Left renal pelvis (tissue), 4 donors: Measurements from ENCODE around the gene PDE7B. TPM values are rescaled to one million over a fixed set of nuclear protein-coding genes. Genes with fewer than 3 reads are reported as not detected.

ENCODE experiments used
- DNase-seq, 4 donors: peaks; one replicate each; pipeline ENCODE4 v3.0.0-alpha.2; 2013; ENCODE audit warnings: low read depth in 4 of 4, low spot score in 3 of 4
- polyA plus RNA-seq, 4 donors: library from polyadenylated mRNA; unstranded; fragments of 120-200 nt; gene quantifications; one replicate each; pipeline ENCODE4 v1.2.1, GENCODE V29; 2013; ENCODE audit not compliant: insufficient read length in 4 of 4

PDE7B gene
- polyA plus RNA-seq, 4 donors: 2.0 to 10.3 (median 8.6) TPM

DNA sequence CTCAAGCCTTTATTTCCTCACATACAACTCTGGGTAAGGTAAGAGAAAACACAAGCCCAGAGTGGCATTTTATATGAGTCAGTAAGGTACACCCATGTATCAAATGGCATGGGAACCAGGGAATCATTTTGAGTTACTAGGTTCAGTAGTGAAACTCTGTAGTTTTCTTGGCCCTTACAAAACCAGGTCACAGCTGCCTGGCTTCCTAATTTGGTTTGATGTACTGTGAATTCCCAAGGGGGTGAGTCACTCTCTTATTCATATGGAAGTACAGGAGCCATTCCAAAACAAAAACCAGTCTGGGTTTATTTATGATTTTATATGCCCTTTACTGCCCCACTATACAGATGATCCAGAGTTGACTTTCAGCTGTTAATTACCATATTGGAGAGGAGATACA is 70.7 kb downstream of the PDE7B start:
- DNase-seq: peak in 2 of 4 donors; percentile 8 to 29

DNA sequence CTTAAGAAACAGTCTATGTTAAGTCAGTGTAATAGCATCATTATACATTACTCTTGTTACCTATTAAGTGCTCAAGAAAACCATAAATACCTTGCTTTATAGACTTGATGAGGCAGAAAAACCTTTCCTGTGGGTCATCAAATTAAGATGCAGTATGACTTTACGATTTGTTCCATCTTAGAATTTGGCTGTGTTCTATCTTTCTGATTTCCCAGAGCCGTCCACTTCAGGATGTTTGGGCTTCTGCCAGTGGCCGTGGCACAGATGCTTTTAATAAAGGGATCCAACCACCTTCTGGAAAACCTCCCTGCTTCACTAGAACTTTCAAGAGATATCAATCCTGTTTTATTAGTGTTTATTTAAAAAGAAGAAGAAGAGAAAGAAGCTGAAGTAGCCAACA is 71.2 kb downstream of the PDE7B start:
- no peak for DNase-seq

DNA sequence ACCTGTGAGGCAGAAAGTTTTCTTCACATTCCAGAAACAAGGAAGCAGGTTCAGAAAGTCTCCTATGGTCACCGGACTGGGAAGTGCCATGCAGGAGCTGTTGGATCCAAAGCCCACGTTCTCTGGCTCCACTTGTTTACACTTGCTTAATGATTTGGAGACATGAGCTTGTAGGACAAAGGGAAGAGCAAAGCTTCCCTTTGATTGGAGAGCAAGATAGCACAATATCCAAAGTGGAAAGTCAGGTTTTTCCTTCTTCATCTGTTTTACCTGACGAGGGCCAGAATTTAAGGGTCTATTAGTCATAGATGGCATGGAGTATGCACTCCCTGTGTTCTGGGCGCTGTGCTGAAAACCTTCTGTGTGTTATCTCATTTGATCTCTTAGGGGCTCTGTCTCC is 81.2 kb downstream of the PDE7B start:
- no peak for DNase-seq

DNA sequence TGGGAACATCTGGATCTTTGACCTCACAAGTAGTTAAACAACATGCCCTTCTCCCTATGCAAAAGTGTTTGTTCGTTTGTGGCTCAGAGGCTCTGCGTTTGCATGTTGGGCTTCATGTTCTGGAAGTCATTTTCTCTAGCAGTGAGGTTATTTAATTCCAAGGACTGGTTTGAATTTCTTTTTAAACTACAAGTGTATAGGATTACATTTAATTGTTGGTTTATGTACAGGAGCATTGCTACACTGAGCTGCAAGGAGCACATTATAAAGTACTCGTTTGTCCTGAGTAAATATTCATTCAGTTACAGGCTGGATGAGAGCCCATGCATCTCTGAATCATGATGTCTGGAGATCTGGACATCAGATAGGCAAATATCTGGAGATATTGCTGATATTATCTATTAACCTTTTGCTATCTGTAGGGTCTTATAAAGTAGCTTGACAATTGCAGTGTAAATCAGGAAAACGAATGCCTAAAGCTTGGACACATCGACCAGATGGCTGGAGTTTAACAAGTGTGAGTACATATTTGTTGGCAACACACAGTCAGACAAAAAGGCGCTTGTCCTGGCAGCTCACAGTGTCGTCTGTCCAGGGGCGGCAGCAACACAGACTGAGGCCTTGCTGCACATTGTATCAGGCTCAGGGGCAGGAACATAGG is 84.6 kb downstream of the PDE7B start:
- DNase-seq: no peak

DNA sequence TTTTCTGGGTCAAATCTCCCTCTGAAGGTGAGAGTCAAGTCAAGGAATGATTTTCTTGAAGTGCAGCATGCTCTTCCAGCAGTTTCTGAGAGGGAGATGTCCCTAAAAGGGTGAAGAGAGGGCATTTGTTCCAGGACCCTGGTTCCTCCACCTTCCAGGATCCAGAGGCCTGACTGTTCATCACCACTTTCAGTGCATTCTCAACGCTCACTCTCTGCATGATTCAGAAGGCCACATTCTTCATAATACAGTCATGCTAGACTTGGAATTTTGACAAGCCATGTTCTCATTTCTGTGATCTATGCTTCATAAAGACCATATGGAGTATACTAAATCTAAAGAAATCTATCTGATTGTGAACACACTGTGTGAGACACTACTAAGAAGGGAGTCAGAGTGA is 85.1 kb downstream of the PDE7B start:
- DNase-seq: no peak

DNA sequence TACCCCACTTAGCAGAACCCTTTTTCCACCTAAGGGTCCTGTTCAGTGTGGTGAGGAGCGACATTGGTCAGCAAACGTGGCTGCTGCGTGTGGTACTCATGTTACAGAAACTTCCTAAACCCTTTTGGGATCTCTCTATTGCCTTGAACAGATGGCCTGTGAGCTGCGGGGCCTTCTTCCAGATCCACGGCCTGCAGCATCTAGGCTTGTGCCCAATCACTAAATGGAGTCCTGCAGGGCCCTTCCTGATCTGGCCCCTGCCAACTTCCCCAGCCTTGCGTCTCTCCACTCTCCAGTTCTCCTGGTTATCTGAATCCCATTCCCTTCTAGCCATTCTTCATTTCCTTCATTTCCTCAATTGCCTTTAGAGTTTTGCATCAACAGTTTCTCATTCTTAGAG is 85.6 kb downstream of the PDE7B start:
- DNase-seq: no peak

DNA sequence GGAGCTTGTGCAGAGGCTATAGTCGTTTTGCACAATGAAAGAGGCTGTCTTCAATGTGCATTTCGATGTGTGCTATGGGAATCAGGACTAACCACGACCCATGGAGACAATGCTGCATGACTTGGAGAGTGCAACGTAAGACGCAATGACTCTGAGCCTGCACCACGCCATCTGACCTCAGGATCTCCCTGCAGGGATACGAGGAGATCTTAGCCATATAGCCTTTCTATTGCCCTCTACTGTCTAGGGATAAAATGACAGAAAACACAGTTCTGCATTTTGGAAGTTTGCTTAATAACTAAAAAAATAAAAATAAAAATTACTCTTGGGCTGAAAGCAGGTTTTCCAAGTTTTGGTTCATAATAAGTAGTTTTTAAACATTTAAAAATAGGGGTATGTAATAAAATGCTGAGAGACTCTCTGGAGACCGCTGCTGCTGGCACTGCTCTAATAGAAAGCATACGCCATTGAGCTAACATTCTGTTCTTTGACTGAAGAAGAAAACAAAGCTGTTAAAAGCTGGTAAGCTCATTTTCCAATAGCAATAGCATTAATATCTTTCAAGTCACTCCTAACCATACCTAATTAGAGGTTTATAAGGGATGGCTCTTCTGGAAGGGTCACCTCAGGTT is 87.2 kb downstream of the PDE7B start:
- DNase-seq: no peak

DNA sequence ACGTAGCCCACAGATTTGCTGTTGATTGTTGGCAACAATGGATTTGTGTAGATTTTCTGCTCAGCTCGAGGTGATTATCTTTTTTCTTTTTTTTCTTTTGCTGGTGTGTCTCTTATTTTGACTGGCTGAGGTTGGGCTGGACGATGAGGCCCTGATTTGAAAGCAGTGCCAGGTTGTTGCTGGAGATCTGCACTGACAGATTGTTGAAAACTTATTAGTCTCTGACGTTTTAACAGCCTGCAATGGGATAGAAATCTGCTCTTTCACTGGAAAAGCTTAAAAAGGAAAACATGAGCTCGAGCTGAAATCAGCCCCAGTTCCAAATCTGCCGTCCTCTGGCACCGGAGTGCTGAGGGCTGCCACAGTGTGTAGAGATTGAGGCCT is 87.7 kb downstream of the PDE7B start:
- DNase-seq: no peak

DNA sequence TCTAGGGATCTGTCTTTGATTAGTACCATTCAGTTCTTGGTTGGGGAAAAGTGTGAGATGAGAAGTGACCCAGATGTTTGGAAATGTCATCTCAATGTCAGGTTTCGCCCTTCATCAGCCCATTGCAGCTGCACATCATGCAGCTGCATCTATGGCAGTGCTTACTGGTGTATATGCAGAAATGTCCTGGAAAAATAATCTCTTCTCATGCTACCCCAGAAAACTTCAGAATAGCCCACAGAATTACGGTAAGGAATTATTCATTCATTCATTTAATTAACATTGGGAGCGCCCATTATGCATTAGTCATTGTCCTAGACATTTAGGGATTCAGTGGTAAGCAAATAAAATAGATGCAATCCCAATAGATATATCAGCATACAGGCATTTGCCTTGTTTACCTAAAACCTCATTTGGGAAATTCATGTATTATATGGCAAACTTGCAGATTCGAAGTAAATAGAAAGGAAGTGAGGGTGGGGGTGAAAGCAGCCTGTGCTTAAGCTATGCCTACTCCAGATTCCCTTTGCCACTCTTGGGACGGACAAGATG is 89.2 kb downstream of the PDE7B start:
- no peak for DNase-seq

DNA sequence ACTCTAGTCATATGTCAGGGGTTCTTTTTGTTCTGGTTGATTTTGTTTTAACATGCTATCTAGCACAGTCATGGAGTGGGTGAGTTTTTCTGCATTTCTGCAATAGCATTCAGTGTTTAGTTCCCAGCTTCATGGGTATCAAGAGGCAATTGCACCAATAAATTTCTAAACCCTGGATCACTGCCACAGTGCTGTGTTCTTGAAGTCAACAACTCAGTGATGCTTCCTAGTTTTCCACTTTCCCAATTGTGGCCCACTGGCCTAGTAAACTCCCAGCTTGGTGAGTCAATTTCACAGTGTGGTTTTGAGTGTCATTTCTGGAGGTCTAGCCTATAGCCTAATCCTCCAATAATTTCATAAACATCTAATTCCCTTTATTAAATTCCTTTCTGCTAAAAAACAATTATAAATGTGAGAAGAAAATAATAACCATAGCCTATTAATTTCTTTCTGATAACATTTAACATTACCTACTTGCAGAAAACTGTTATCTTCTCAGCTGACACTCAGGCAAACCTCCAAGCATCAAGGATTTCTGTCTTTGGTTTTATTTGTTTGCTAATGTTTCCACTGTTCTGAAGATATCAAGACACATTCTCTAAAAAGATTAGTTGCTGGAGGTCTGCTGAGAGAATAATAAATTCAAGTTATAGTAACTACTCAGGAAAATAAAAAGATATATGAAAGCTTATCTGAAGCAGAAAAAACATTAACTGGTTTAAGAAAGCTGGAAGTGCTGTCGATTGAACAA is 89.9 kb downstream of the PDE7B start:
- no peak for DNase-seq

DNA sequence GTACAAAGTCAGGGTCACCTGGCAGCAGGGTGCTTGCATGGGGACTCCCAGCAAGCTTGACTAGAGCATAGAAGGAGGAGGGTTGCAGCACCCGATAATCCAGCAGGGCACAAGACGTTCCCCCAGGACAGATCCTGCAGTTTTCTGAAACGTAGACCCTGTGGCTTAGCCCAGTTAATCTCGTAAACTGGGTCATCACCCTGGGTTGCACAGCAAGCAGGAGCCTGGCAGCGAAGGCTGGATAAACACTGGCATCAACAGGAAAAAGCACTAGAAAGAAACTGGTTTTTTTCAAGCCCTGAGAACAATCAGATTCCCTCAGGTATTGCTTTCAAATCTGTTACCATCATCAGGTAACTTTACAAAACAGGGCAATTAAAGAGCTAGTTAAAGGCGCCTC is 92.6 kb downstream of the PDE7B start:
- no peak for DNase-seq

DNA sequence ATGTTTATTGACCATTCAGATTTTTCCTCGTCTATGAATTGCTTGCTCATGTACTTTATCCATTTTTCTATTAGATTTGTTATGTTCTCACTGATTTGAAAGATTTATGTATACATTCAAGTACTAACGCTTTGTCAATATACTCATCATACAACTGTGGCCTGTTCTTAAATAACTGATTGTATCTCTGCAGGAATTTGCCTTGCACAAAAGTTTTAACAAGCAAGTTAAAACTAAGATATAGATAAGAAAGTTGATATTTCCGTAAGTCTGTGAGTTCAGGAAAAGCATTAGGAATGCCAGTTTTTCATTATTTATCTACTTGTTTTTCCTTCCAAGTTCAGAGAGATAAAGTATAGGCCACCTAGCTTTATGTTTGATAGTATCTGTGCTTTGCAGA is 95.2 kb downstream of the PDE7B start:
- DNase-seq: no peak

DNA sequence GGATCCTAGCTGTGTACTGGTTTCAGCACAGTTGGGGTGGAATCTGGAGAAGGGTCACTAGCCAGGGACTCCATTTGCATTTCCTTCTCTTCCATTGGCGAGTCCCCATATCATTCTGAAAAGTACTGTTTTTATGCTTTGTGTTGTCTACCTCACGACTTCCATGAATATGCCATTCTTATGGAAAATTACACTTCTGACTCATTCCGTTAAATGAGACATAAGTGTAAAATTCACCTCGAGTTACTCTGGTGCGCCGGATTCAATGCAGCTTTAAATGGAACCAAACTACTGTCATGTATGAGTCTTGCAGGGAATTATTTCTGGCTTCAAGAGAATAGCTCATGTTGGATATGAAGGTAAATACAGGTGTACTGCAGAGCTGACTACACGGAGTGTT is 99.2 kb downstream of the PDE7B start:
- DNase-seq: no peak

DNA sequence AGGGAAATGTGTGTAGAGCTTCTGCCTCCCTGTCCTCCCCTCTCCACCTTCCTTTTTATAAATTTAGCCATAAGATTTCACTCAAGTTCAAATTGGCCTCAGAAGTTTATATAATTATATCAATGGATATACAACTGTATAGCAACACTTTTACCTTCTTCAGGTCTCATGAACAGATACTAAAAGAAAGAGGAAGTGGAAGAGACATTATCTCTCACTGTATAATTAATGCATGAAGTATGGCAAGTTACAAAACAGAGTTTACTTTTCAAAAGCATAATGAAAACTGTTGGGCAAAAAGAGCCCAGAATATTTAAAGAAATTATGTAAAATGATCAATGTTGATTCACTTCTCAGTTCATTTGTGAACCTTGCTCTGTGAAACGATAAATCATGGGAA is 99.7 kb downstream of the PDE7B start:
- no peak for DNase-seq

DNA sequence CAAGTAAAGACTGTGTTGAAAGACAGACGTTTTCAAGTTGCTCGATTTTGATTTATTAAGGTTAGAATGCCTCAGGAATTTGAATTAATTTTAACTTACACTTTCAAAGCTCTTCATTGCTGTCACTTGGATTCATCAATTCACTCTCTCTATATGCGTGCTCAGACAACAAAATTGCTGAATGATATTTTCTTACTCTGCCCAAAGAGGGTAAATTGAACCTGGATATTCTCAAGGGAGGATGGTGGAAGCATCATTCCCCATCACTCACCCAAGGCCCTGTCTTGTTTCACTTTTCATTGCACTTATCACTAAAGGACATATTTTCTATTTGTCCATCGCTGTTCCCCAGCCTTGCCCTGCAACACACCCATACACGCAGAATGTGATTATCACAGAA is 102.3 kb downstream of the PDE7B start:
- no peak for DNase-seq

DNA sequence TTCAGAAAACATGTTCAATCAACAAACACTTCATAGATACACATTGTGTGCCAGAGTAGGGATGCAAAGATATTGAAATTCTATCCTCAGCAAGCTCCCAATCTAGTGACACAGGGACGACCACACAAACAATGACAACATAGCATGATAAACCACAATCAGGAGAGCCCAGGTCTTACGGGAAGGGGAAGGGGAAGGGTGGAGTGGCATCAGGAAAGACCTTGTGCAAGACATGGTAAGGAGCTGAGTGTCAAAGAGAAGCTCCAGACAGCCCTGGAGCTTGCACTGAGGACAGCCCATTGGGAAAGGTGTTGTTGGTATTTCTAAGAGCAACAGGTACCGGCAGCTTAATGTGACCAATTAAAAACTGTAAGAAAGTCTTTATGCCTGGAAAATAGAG is 103.6 kb downstream of the PDE7B start:
- DNase-seq: no peak

DNA sequence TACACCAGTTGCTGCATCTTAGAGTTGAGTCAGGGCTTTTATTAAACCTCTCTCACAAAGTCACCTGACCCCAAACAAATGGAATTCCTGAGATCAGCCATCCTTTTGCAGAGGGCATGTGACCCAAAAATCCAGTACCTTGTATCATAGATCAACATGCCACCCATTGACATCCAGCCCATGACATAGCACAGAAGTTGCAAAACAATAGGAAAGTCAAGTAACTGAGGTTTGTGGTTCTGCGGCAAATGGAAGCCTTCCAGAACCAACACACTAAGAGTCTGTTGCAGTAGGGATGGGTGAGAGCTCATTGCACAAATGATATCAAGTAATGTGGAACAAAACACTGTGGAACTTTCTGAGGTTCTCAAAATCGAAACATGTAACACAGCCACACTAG is 111.2 kb downstream of the PDE7B start:
- DNase-seq: no peak

DNA sequence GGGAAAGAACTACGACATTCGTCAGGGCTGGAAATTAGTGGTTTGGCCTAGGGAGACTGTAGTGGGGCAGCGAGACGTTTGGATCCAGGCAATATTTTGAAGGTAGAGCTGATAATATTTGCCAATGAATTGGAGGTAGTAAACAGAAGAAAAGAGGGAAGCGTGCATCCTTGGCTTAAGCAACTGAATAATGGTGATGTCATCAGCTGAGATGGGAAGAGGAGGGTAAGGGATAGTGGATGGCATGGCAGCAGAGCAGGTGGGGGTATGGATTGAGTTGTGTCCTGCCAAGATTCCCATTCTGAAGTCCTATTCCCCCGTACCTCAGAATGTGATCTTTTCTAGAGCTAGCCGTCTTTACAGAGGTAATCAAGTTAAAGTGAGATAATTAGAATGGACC is 119.2 kb downstream of the PDE7B start:
- no peak for DNase-seq

DNA sequence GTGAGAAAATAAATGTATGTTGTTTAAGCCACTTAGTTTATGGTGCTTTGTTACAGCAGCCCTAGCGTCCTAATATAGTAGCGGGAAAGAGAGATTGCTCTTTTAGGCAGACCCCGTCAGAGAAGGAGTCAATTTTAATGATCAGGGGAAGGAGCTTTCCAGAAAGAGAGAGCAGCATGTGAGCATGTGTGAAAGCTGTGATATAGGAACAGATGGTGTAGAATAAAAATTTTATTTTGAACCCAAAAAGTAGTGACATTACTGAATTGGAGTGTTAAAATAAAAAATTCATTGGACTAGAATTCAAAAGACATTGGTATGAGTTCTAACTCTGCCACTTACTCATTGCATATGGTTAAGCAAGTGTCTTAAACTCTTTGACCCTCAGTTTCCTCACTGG is 119.8 kb downstream of the PDE7B start:
- no peak for DNase-seq

DNA sequence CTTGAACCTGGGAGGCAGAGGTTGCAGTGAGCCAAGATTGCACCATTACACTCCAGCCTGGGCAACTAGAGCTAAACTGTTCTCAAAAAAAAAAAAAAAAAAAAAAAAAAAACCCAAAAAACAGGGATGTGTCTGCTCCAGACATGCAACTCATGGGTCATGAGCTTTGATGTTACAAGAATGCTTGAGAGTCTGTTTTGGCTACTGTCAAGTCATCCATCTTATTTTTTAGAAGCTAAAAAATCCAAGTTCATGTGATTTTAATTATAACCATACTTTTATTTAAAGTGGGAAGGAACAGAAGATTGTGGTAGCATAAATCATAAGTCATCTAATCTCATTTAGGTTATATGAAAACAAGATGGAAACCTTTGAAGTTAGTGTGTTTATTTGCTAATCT is 120.6 kb downstream of the PDE7B start:
- DNase-seq: no peak

DNA sequence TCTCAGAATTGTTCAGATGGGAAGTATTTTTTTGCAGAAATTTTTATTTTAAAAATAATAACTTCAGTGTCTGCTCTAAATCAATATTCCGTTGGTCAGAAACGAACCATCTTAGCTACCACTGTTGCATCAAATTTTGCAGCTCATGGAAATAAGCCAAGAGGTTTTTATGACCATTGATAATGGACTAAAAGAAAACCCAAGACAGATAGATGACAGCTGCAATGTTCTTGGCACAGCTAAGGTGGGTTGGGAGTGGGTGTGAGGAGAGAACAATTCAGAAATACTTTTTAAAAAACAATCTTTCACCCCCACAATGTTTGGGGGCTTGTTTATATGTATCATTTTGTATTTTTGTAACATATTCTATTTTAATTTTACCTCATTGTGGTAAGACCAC is 121.1 kb downstream of the PDE7B start:
- DNase-seq: no peak

DNA sequence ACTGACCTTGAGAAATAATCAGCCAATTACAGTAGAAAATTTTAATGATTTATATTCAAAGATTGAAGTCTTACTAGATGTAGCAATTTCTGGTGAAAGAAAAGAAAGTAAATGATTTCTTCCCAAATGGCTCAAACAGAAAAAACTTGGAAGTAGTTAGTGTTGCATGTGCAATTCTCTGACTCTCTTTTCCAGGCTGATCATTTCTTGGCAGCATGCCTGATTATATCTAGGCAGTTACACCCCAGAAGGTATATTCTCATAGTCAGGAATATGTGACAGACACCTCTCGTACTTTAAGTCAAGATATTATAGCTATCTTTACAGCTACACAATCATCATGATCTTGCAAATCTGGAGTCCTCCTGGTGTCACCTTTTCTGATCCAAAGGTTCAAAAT is 122.9 kb downstream of the PDE7B start:
- DNase-seq: no peak
